ENCODE data around the gene FAM47E.

FAM47E gene

GRCh38 chr4:76301068-76301774, 49.7 kb downstream of the FAM47E start:
- peak; percentile 63 for DNase-seq (ENCODE audit: low spot score)

DNA sequence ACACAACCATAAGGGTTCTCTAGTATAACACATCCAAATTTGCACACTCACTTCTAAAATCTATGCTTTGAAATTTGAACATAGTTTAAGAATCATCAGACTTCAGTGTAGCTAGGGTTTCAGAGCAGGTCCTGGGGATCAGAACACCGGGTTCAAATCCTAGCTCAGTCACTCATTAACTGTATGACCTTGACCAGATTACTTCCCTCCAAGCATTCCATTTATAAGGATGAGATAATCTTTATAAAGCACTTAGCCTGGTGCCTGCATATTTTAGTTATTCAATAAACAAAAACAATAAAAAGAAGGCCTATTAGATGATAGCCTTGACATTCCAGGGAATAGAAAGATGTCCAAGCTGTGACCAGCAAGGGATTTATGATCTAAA, 50.2 kb downstream of the FAM47E start:
- no peak for DNase-seq (ENCODE audit: low spot score)

DNA sequence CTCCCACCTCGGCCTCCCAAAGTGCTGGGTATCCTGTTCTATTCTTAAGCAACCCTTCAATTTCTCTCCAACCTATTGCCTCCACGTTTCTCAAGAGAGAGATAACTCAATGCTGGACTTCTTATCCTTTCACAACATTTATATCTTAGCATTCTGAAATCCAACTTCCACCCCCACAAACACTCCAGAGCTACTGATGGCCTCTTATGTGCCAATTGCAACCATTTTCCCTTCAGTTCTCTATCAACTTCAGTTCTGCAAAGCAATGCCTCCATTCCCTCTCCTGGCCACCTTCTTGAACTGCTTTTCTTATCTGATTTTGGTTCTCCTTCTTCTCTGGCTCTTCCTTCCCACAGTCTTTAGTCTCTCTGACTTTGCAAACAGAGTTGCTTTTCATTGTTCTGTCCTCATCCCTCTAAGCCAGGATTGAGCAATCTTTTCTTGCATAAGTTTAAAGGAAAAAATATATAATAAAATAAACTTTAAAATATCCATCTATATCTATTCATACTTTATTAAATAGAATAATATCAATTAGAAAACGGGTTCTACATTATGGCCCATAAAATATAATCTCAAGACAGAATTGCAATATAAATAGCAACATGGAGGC, 51.4 kb downstream of the FAM47E start:
- DNase-seq (ENCODE audit: low spot score), result no peak

DNA sequence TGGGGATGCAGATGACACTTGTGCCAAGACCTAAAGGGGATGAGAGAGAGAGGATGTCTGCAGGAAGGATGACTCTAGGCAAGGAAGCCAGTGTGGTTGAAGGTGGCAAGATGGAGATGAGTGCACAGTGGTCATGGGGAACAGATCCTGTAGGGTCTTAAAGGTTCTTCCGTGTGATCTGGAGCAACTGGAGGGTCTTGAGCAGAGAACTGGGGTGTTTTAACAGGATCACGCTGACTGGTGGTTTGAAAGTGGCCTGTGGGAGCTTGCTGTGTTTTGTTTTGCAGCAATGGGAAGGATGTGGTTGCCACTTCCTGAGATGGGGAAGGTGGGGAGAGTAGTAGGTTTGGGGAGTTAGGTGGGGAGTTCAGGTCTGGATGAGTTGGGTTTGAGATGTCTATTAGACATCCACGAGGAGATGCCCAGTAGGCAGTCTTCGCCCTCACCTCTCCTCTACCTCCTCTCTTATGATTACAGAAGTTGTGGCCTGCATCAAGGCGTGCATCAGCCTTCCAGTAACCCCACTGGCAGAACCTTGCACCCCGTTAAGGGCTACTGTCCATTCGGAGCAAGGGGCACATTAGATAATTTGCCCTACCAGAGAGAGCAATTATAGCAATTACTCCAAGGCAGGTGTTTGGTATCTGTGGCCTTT, 53.6 kb downstream of the FAM47E start:
- DNase-seq (ENCODE audit: low spot score), result no peak

DNA sequence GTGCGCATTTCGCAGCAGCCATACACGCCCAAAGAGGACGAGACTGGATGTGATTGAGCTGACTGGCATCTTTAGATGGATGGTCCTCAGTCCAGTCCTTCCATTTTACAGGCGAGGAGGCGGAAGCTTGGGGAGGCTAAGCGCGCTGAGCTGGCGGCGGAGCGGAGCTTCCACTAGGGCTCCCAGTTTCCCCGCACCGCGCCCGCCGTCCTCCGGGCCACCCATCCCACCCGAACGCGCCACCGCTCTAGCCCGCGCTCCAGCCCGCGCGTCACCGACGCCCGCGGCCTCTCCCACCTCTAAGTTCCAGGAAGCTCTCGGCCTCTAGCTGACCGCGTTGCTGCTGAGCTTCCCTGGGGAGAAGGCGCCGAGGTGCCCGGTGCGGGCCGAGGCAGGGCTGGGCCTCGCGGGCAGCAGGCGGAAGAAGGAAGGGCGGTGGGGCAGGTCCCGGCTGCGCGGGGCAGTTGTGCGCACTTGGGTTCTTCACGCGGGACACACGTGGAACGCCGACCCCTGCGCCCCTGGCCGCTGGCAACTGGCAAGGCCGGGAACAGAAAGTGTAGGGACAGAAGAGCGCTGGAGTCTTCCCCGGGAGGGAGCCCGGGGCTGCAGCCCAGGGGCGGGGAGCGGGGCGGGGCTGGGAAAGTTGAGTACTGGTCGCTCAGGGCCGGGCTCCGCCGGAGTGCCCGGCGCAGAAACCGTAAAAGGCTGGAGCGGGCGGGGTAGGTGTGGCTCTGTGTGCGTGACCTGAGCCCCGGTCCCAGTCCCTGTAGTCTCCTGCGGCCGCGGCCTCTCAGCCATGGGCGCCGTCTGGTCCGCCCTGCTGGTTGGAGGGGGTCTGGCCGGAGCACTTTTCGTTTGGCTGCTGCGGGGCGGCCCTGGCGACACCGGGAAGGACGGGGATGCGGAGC, 54.7 kb downstream of the FAM47E start, which contains the start of gene STBD1:
TSS of gene STBD1 (plus strand) at position 763 of the 911 bp plus-strand sequence. CDS start at position 800, 37 bp downstream.
- DNase-seq (ENCODE audit: low spot score), result peak; percentile 80

- peak; percentile 57 for DNase-seq (ENCODE audit: low spot score)
Measured at GRCh38 chr4:76306882-76307659, 55.5 kb downstream of the FAM47E start.

DNA sequence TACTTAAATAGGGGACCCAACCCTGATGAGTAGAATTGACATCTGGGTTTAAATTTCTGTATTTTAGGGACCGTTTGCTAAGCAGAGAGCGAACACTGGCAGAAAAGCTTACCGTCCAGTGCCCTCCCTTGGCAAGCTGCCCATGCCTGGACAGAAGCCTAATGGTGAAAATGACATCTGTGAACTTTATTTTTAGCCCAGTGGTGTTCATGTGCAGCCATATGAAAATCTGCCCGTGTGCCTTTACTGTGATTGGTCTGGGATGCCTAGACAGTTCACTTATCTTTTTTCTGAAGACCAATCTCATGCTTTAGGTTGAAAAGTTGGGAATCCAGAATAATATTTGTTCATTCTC, 56.1 kb downstream of the FAM47E start:
- DNase-seq (ENCODE audit: low spot score), result no peak

GRCh38 chr4:76308548-76308947, 57.0 kb downstream of the FAM47E start:
- no peak for DNase-seq (ENCODE audit: low spot score)

- no peak for DNase-seq (ENCODE audit: low spot score)
Measured at GRCh38 chr4:76309939-76310550, 58.5 kb downstream of the FAM47E start.

DNA sequence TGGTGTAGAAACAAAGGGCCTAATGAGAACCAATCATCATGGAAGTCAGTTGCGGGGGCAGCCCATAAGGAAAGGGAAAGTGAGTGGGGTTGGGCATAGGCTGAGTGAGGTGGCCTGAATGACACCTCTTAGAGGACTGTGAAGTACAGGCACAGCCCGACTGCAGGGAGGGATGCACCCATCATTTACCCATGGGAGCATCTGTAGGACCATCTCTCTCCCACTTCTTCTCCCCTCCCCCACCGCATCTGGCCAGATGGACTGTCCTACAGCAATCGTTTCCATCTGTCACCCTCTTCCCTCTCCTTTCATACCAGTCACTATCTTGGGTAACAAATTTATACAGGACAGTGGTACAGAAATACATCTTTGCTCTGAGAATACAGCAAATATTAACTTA, 59.2 kb downstream of the FAM47E start:
- DNase-seq (ENCODE audit: low spot score), result no peak

- no peak for DNase-seq (ENCODE audit: low spot score)
Measured at GRCh38 chr4:76311896-76312331, 60.4 kb downstream of the FAM47E start.

DNA sequence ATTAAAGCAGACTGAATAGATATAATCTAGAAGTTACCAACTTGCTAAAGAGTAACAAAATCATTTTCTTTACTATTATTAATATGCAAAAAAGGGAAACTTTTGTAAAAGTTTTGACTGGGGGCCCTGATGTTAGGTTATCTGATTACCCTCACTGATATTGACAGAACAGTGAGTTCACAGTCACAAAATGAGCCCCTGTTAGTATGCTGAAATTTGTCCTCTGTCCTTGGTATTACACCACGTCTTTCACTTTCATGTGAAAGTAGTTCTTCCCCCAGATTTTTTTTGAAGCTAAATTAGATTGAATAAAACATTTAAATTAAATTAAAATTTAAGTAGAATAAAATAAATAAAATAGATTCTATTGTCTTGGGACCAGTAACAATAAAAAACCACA, 60.9 kb downstream of the FAM47E start:
- no peak for DNase-seq (ENCODE audit: low spot score)

GRCh38 chr4:76313547-76313946, 62.0 kb downstream of the FAM47E start:
- DNase-seq (ENCODE audit: low spot score), result no peak

- DNase-seq (ENCODE audit: low spot score), result no peak
Measured at GRCh38 chr4:76315267-76315918, 63.9 kb downstream of the FAM47E start.

DNA sequence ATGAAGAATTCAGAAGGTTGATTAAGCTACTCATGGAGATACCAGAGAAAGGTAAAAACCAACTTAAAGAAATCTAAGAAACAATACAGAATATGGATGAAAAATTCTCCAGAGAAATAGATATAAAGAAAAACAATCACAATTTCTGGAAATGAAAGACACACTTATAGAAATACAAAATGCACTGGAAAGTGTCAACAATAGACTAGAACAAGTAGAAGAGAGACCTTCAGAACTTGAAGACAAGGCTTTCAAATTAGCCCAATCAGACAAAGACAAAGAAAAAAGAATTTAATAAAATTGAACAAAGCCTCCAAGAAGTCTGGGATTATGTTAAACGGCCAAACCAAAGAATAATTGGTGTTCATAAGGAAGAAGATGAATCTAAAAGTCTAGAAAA, 64.6 kb downstream of the FAM47E start:
- no peak for DNase-seq (ENCODE audit: low spot score)

- DNase-seq (ENCODE audit: low spot score), result no peak
Measured at GRCh38 chr4:76322236-76322635, 70.7 kb downstream of the FAM47E start.

GRCh38 chr4:76325072-76325471, 73.6 kb downstream of the FAM47E start:
- DNase-seq (ENCODE audit: low spot score), result no peak

- no peak for DNase-seq (ENCODE audit: low spot score)
Measured at GRCh38 chr4:76326515-76326914, 75.0 kb downstream of the FAM47E start.
